GM23248 (cell line): ENCODE results near the gene COX8C. TPM values are rescaled to one million over a fixed set of nuclear protein-coding genes. Genes with fewer than 3 reads are reported as not detected.

Experiments used
- DNase-seq: peaks from one replicate; pipeline ENCODE4 v3.0.0-alpha.2; 2015
- H2AFZ ChIP-seq: fragments of 200-600 bp; sonication (generic); 2 replicates; pipeline ENCODE4 v1.6.1; 2016; ENCODE audit warnings: antibody characterized with exemption
- H3F3A ChIP-seq: fragments of 200-600 bp; sonication (generic); 2 replicates; pipeline ENCODE4 v1.6.1; 2016; ENCODE audit warnings: mild to moderate bottlenecking, antibody characterized with exemption, mixed run types; ENCODE audit not compliant: insufficient read depth
- H3K27ac ChIP-seq: fragments of 200-600 bp; sonication (generic); 2 replicates; pipeline ENCODE4 v1.5.1; 2016; ENCODE audit warnings: mild to moderate bottlenecking
- H3K27me3 ChIP-seq: fragments of 200-600 bp; sonication (generic); replicated peaks from 2 replicates; pipeline ENCODE4 v1.6.1; 2016; ENCODE audit warnings: mild to moderate bottlenecking; ENCODE audit not compliant: insufficient read depth
- H3K36me3 ChIP-seq: fragments of 200-600 bp; sonication (generic); 2 replicates; pipeline ENCODE4 v1.6.1; 2016; ENCODE audit warnings: low read depth, mild to moderate bottlenecking
- H3K4me1 ChIP-seq: fragments of 200-600 bp; sonication (generic); 2 replicates; pipeline ENCODE4 v1.6.1; 2016; ENCODE audit warnings: mild to moderate bottlenecking; ENCODE audit not compliant: insufficient read depth
- H3K4me2 ChIP-seq: fragments of 200-600 bp; sonication (generic); one replicate; pipeline ENCODE4 v1.6.1; 2016; ENCODE audit warnings: mild to moderate bottlenecking; ENCODE audit not compliant: unreplicated experiment
- H3K4me3 ChIP-seq: fragments of 200-600 bp; sonication (generic); 2 replicates; pipeline ENCODE4 v1.5.1; 2016; ENCODE audit warnings: mild to moderate bottlenecking
- H3K79me2 ChIP-seq: fragments of 200-600 bp; sonication (generic); 2 replicates; pipeline ENCODE4 v1.6.1; 2016; ENCODE audit warnings: mild to moderate bottlenecking; ENCODE audit not compliant: insufficient read depth
- H3K9ac ChIP-seq: fragments of 200-600 bp; sonication (generic); 2 replicates; pipeline ENCODE4 v1.6.1; 2016; ENCODE audit warnings: mild to moderate bottlenecking
- H3K9me2 ChIP-seq: fragments of 200-600 bp; sonication (generic); 2 replicates; pipeline ENCODE4 v1.6.1; 2016; ENCODE audit warnings: mixed run types, mild to moderate bottlenecking, moderate library complexity; ENCODE audit not compliant: insufficient read depth
- H3K9me3 ChIP-seq: fragments of 200-600 bp; sonication (generic); one replicate; pipeline ENCODE4 v1.6.1; 2017; ENCODE audit warnings: low read depth
- H4K20me1 ChIP-seq: fragments of 200-600 bp; sonication (generic); 2 replicates; pipeline ENCODE4 v1.6.0; 2016; ENCODE audit not compliant: insufficient read depth
- EZH2 ChIP-seq: fragments of 200-600 bp; sonication (generic); IDR thresholded peaks from 2 replicates; pipeline ENCODE4 v1.6.1; 2018; ENCODE audit warnings: antibody characterized with exemption, mild to moderate bottlenecking; ENCODE audit not compliant: insufficient read depth, poor library complexity, severe bottlenecking
- EZH2phosphoT487 ChIP-seq: fragments of 200-600 bp; sonication (generic); IDR thresholded peaks from 2 replicates; pipeline ENCODE4 v1.6.1; 2018; ENCODE audit warnings: antibody characterized with exemption, moderate library complexity, mild to moderate bottlenecking, low read depth; ENCODE audit not compliant: insufficient read depth
- WGBS, 2 experiments: methylation state at CpG; one replicate each; pipeline ENCODE4 v1.1.6; 2015 to 2017; ENCODE audit warnings: low lambda C conversion rate in 2 of 2, low coverage in 1 of 2; ENCODE audit errors: missing lambda C conversion rate in 2 of 2; 5-methylcytosine and 5-hydroxymethylcytosine counted together
- in situ Hi-C: fragments of 300-500 bp; cut with MboI; formaldehyde crosslinking; loops from 2 replicates; pipeline ENCODE4 v1.15.0; 2020
- polyA plus RNA-seq: library from polyadenylated mRNA; unstranded; fragments of >200 nt; fragmentation: Nextera tagmentation; extraction: Ambion mirVana; gene quantifications from 2 replicates; pipeline ENCODE4 v1.2.1, GENCODE V29; 2016
- total RNA-seq: library from RNA; depleted of rRNA; stranded (reverse); fragments of >200 nt; shearing (Covaris generic); gene quantifications from 2 replicates; pipeline ENCODE4 v1.2.3, GENCODE V29; 2014

COX8C gene
- total and polyA plus RNA-seq, 2 experiments from 2014 or later, result not detected

GRCh38 chr14:93323600-93324174, 23.3 kb upstream of the COX8C start:
- H3K79me2 ChIP-seq, result peaks cover 100% of the 10 kb centered on the region
- no peak overlapping the region for H2AFZ ChIP-seq
- H3K4me2 ChIP-seq, result no peak overlapping the region
- H3K9me2 ChIP-seq, result no peaks in the 10 kb centered on the region
- TF ChIP-seq EZH2phosphoT487 (no peak), EZH2 (no peak)
- 99% methylated on average over 4 of the region's 4 CpGs for WGBS, 2 experiments
- peaks cover 27% of the 10 kb centered on the region for H3K4me1 ChIP-seq
- no peak overlapping the region for H3K4me3 ChIP-seq
- no peak for DNase-seq
- H3K9ac ChIP-seq, result no peak overlapping the region
- H3K36me3 ChIP-seq, result no peaks in the 10 kb centered on the region
- H3K9me3 ChIP-seq, result no peaks in the 10 kb centered on the region
- peaks cover 11% of the 10 kb centered on the region for H4K20me1 ChIP-seq
- H3K27me3 ChIP-seq, result no peaks in the 10 kb centered on the region
- in situ Hi-C loops, result no loop called here
- H3K27ac ChIP-seq, result no peak overlapping the region
- peaks cover 15% of the 10 kb centered on the region; the same call in 1 of the 2 replicates for H3F3A ChIP-seq

- no peak for DNase-seq
- no peaks in the 10 kb centered on the region for H3K27me3 ChIP-seq
- no peak overlapping the region for H3K27ac ChIP-seq
- no peak overlapping the region for H2AFZ ChIP-seq
- peaks cover 11% of the 10 kb centered on the region for H4K20me1 ChIP-seq
- no peaks in the 10 kb centered on the region for H3K36me3 ChIP-seq
- peaks cover 16% of the 10 kb centered on the region; the same call in 1 of the 2 replicates for H3K4me1 ChIP-seq
- H3K4me3 ChIP-seq, result no peak overlapping the region
- no peaks in the 10 kb centered on the region for H3K9me2 ChIP-seq
- WGBS, 2 experiments, result 98% methylated on average over 5 of the region's 5 CpGs
- in situ Hi-C loops, result no loop called here
- TF ChIP-seq EZH2phosphoT487 (no peak), EZH2 (no peak)
- no peak overlapping the region for H3K4me2 ChIP-seq
- H3K9me3 ChIP-seq, result no peaks in the 10 kb centered on the region
- peaks cover 100% of the 10 kb centered on the region for H3K79me2 ChIP-seq
- no peak overlapping the region for H3K9ac ChIP-seq
- 0 out of 2 replicates have a peak, but pooled peaks cover under 1% of the 10 kb centered on the region for H3F3A ChIP-seq
Observed at GRCh38 chr14:93326196-93326595, 20.8 kb upstream of the COX8C start.

- Histone ChIP-seq H3K9me2 (no peaks in the 10 kb centered on the region), H2AFZ (no peak overlapping the region), H3K79me2 (peaks cover 89% of the 10 kb centered on the region), H3F3A (peaks cover 8% of the 10 kb centered on the region; the same call in 1 of the 2 replicates), H3K36me3 (no peaks in the 10 kb centered on the region), H3K4me1 (peaks cover 12% of the 10 kb centered on the region; the same call in 1 of the 2 replicates), H3K27ac (no peak overlapping the region), H3K4me3 (no peak overlapping the region), H3K9me3 (no peaks in the 10 kb centered on the region), H3K4me2 (no peak overlapping the region), H4K20me1 (peaks cover 11% of the 10 kb centered on the region), H3K27me3 (no peaks in the 10 kb centered on the region), H3K9ac (no peak overlapping the region)
- in situ Hi-C loops, result no loop called here
- 93 to 96% methylated on average over 6 of the region's 6 CpGs for WGBS, 2 experiments
- DNase-seq, result no peak
- TF ChIP-seq EZH2phosphoT487 (no peak), EZH2 (no peak)
Observed at GRCh38 chr14:93328546-93328945, 18.4 kb upstream of the COX8C start.

- peak overlapping the region; percentile 94 for H3K4me2 ChIP-seq
- no peaks in the 10 kb centered on the region for H3K9me2 ChIP-seq
- TF ChIP-seq EZH2, result no peak
- no peak for TF ChIP-seq EZH2phosphoT487
- peaks cover 88% of the 10 kb centered on the region for H3K79me2 ChIP-seq
- no peak overlapping the region for H3K9ac ChIP-seq
- WGBS, 2 experiments, result 84 to 87% methylated on average over 5 of the region's 5 CpGs
- DNase-seq, result no peak
- H3K9me3 ChIP-seq, result no peaks in the 10 kb centered on the region
- no peaks in the 10 kb centered on the region for H3K36me3 ChIP-seq
- H3F3A ChIP-seq, result peaks cover 8% of the 10 kb centered on the region; the same call in 1 of the 2 replicates
- H3K4me1 ChIP-seq, result peaks cover 16% of the 10 kb centered on the region; the same call in 1 of the 2 replicates
- no peak overlapping the region for H2AFZ ChIP-seq
- in situ Hi-C loops, result no loop called here
- H3K27ac ChIP-seq, result no peak overlapping the region
- no peak overlapping the region for H3K4me3 ChIP-seq
- H4K20me1 ChIP-seq, result peaks cover 11% of the 10 kb centered on the region
- no peaks in the 10 kb centered on the region for H3K27me3 ChIP-seq
Observed at GRCh38 chr14:93329965-93330608, 16.9 kb upstream of the COX8C start.
